Thyroid gland (tissue), 4 donors: Measurements from ENCODE around the gene LAMA4.

ENCODE experiments used
- POLR2A ChIP-seq, 2 donors: fragments of 450-650 bp; IDR thresholded peaks; one replicate each; pipeline ENCODE4 v1.6.1; 2017; ENCODE audit warnings: antibody characterized with exemption in 2 of 2, mild to moderate bottlenecking in 2 of 2, moderate library complexity in 1 of 2
- TF ChIP-seq, protein P1 (sequence below), 6 experiments: fragments of 200-600 bp in 3 of 6; fragments of 450-650 bp in 3 of 6; sonication (generic) in 3 of 6; IDR thresholded peaks; one replicate each; pipeline ENCODE4 v1.5.1; 2016 to 2019; ENCODE audit warnings: antibody characterized with exemption in 6 of 6, mild to moderate bottlenecking in 2 of 6, inconsistent platforms in 1 of 6, moderate library complexity in 1 of 6

- TF ChIP-seq, protein P1, sequence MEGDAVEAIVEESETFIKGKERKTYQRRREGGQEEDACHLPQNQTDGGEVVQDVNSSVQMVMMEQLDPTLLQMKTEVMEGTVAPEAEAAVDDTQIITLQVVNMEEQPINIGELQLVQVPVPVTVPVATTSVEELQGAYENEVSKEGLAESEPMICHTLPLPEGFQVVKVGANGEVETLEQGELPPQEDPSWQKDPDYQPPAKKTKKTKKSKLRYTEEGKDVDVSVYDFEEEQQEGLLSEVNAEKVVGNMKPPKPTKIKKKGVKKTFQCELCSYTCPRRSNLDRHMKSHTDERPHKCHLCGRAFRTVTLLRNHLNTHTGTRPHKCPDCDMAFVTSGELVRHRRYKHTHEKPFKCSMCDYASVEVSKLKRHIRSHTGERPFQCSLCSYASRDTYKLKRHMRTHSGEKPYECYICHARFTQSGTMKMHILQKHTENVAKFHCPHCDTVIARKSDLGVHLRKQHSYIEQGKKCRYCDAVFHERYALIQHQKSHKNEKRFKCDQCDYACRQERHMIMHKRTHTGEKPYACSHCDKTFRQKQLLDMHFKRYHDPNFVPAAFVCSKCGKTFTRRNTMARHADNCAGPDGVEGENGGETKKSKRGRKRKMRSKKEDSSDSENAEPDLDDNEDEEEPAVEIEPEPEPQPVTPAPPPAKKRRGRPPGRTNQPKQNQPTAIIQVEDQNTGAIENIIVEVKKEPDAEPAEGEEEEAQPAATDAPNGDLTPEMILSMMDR (IDR thresholded peaks at IDR 0.05), result no peak
- no peak for TF ChIP-seq POLR2A (IDR thresholded peaks at IDR 0.05)
These were observed 81.1 kb downstream of the LAMA4 start for GRCh38 chr6:112173221-112173804.
